ENCODE data around the gene ADGRV1. TPM values are rescaled to one million over a fixed set of nuclear protein-coding genes. Genes with fewer than 3 reads are reported as not detected.
"Not testable (repeated sequence)": the region's sequence is repeated elsewhere in the genome, so short reads cannot be mapped to it uniquely, and the experiment has no call there.

The ADGRV1 gene
- total RNA-seq, 4 donors from 2014 or later: 2.5 to 7.5 (median 4.5) TPM

- no peaks in the 10 kb centered on the region for H3K9me3 ChIP-seq
- TF ChIP-seq CTCF (IDR thresholded peaks at IDR 0.05) (no peak), POLR2A (IDR thresholded peaks at IDR 0.05) (no peak), EP300 (IDR thresholded peaks at IDR 0.05) (no peak), POLR2AphosphoS5 (IDR thresholded peaks at IDR 0.05) (no peak)
- no peak for DNase-seq (ENCODE audit: low spot score in 2 of 2)
- H3K4me1 ChIP-seq: peaks cover 5% of the 10 kb centered on the region
- H3K4me3 ChIP-seq: no peak overlapping the region
- no peaks in the 10 kb centered on the region for H3K27me3 ChIP-seq
- no peaks in the 10 kb centered on the region for H3K36me3 ChIP-seq
- 51% methylated on average over 3 of the region's 3 CpGs for WGBS
- H3K27ac ChIP-seq: no peak overlapping the region
These were observed 358.6 kb downstream of the ADGRV1 start for GRCh38 chr5:90916947-90917800.

GRCh38 chr5:90917928-90918668 is 359.5 kb downstream of the ADGRV1 start:
- Histone ChIP-seq H3K9me3 (no peaks in the 10 kb centered on the region), H3K4me3 (no peak overlapping the region), H3K27ac (no peak overlapping the region), H3K4me1 (peaks cover 5% of the 10 kb centered on the region), H3K36me3 (no peaks in the 10 kb centered on the region), H3K27me3 (no peaks in the 10 kb centered on the region)
- DNase-seq (ENCODE audit: low spot score in 2 of 2): no peak
- TF ChIP-seq CTCF (IDR thresholded peaks at IDR 0.05): no peak
- TF ChIP-seq EP300 (IDR thresholded peaks at IDR 0.05): no peak
- TF ChIP-seq POLR2A (IDR thresholded peaks at IDR 0.05): no peak
- TF ChIP-seq POLR2AphosphoS5 (IDR thresholded peaks at IDR 0.05): no peak
- WGBS: 68% methylated on average over 6 of the region's 6 CpGs

GRCh38 chr5:90921418-90921973 is 362.9 kb downstream of the ADGRV1 start:
- Histone ChIP-seq H3K36me3 (no peaks in the 10 kb centered on the region), H3K27ac (no peak overlapping the region), H3K9me3 (no peaks in the 10 kb centered on the region), H3K4me1 (peaks cover 5% of the 10 kb centered on the region), H3K27me3 (no peaks in the 10 kb centered on the region), H3K4me3 (no peak overlapping the region)
- WGBS: 86% methylated on average over 2 of the region's 2 CpGs
- TF ChIP-seq POLR2AphosphoS5 (IDR thresholded peaks at IDR 0.05) (no peak), CTCF (IDR thresholded peaks at IDR 0.05) (no peak), POLR2A (IDR thresholded peaks at IDR 0.05) (no peak), EP300 (IDR thresholded peaks at IDR 0.05) (no peak)
- DNase-seq (ENCODE audit: low spot score in 2 of 2): no peak

GRCh38 chr5:90924222-90924621 is 365.6 kb downstream of the ADGRV1 start:
- H3K27me3 ChIP-seq; H3K4me3 ChIP-seq; H3K36me3 ChIP-seq; H3K4me1 ChIP-seq; H3K27ac ChIP-seq; DNase-seq (ENCODE audit: low spot score in 2 of 2); H3K9me3 ChIP-seq: not testable (repeated sequence)
- WGBS: 92% methylated on average over 2 of the region's 2 CpGs

GRCh38 chr5:90929013-90929839 is 370.6 kb downstream of the ADGRV1 start:
- H3K27me3 ChIP-seq; DNase-seq (ENCODE audit: low spot score in 2 of 2); H3K9me3 ChIP-seq; H3K27ac ChIP-seq; H3K4me1 ChIP-seq; H3K4me3 ChIP-seq; H3K36me3 ChIP-seq: not testable (repeated sequence)
- WGBS: 97% methylated on average over 12 of the region's 29 CpGs
